Liver (tissue), 9 donors: ENCODE data around the gene TXLNA. TPM values are rescaled to one million over a fixed set of nuclear protein-coding genes. Genes with fewer than 3 reads are reported as not detected.

Source experiments
- DNase-seq: peaks from one replicate; pipeline ENCODE4 v3.0.0-alpha.2; 2017; ENCODE audit warnings: low spot score
- H3K27ac ChIP-seq, 2 donors: one replicate each; pipeline ENCODE4 v1.7.0; 2013; ENCODE audit warnings: inconsistent platforms in 2 of 2, low read length in 2 of 2, control low read depth in 1 of 2, low read depth in 1 of 2, mild to moderate bottlenecking in 1 of 2
- H3K27me3 ChIP-seq, 4 donors: one replicate each; pipeline versions ENCODE4 v1.6.1 to v1.7.0; 2013; ENCODE audit warnings: low read length in 3 of 4, inconsistent platforms in 1 of 4, mild to moderate bottlenecking in 1 of 4, moderate library complexity in 1 of 4; ENCODE audit not compliant: control insufficient read depth in 4 of 4, insufficient read depth in 4 of 4
- H3K36me3 ChIP-seq, 4 donors: one replicate each; pipeline versions ENCODE4 v1.6.1 to v1.7.0; 2013; ENCODE audit warnings: low read length in 3 of 4, mild to moderate bottlenecking in 3 of 4, low read depth in 1 of 4, moderate library complexity in 1 of 4; ENCODE audit not compliant: control insufficient read depth in 4 of 4, insufficient read depth in 3 of 4
- H3K4me1 ChIP-seq, 4 donors: one replicate each; pipeline versions ENCODE4 v1.6.1 to v1.7.0; 2013; ENCODE audit warnings: low read length in 3 of 4, mild to moderate bottlenecking in 3 of 4, moderate library complexity in 1 of 4; ENCODE audit not compliant: control insufficient read depth in 4 of 4, insufficient read depth in 4 of 4
- H3K4me3 ChIP-seq, 3 donors: one replicate each; pipeline versions ENCODE4 v1.6.1 to v1.7.0; 2013; ENCODE audit warnings: low read length in 3 of 3, control low read depth in 1 of 3, low read depth in 1 of 3, mild to moderate bottlenecking in 1 of 3
- H3K9ac ChIP-seq, 2 donors: one replicate each; pipeline ENCODE4 v1.7.0; 2013; ENCODE audit warnings: low read length in 2 of 2, mild to moderate bottlenecking in 2 of 2, moderate library complexity in 2 of 2, control low read depth in 1 of 2, low read depth in 1 of 2
- H3K9me3 ChIP-seq, 4 donors: one replicate each; pipeline versions ENCODE4 v1.6.1 to v1.7.0; 2013; ENCODE audit warnings: low read length in 3 of 4; ENCODE audit not compliant: control insufficient read depth in 4 of 4
- EGR1 ChIP-seq, 2 donors: IDR thresholded peaks; 2 replicates each; pipeline ENCODE4 v1.6.1; 2016 to 2018; ENCODE audit warnings: antibody characterized with exemption in 2 of 2, low read depth in 2 of 2
- FOXA1 ChIP-seq: IDR thresholded peaks from 2 replicates; pipeline ENCODE4 v1.6.1; 2016; ENCODE audit warnings: antibody characterized with exemption
- FOXA2 ChIP-seq: IDR thresholded peaks from 2 replicates; pipeline ENCODE4 v1.6.1; 2016; ENCODE audit warnings: antibody characterized with exemption
- GABPA ChIP-seq, 2 donors: IDR thresholded peaks in 1 of 2; conservative IDR thresholded peaks in 1 of 2; 2 replicates each; pipeline ENCODE4 v1.6.1; 2016; ENCODE audit warnings: antibody characterized with exemption in 2 of 2, mild to moderate bottlenecking in 1 of 2, moderate library complexity in 1 of 2
- HNF4G ChIP-seq: IDR thresholded peaks from 2 replicates; pipeline ENCODE4 v1.6.1; 2016; ENCODE audit warnings: antibody characterized with exemption
- JUND ChIP-seq, 2 donors: IDR thresholded peaks; 2 replicates each; pipeline ENCODE4 v1.6.1; 2016; ENCODE audit warnings: antibody characterized with exemption in 2 of 2
- NR2F2 ChIP-seq: IDR thresholded peaks from 2 replicates; pipeline ENCODE4 v1.6.1; 2016; ENCODE audit warnings: antibody characterized with exemption
- RXRA ChIP-seq, 2 donors: IDR thresholded peaks; 2 replicates each; pipeline ENCODE4 v1.6.1; 2017 to 2018; ENCODE audit warnings: antibody characterized with exemption in 2 of 2, mild to moderate bottlenecking in 1 of 2
- SP1 ChIP-seq: IDR thresholded peaks from 2 replicates; pipeline ENCODE4 v1.6.1; 2018; ENCODE audit warnings: antibody characterized with exemption, mild to moderate bottlenecking
- TAF1 ChIP-seq: conservative IDR thresholded peaks from 2 replicates; pipeline ENCODE4 v1.6.1; 2016; ENCODE audit warnings: antibody characterized with exemption, mild to moderate bottlenecking
- YY1 ChIP-seq: IDR thresholded peaks from 2 replicates; pipeline ENCODE4 v1.6.1; 2016; ENCODE audit warnings: antibody characterized with exemption, mild to moderate bottlenecking
- WGBS: extraction: QIAGEN DNeasy Blood & Tissue Kit; methylation state at CpG from one replicate; pipeline ENCODE4 v1.1.7; 2013; 5-methylcytosine and 5-hydroxymethylcytosine counted together
- polyA plus RNA-seq, 2 donors: library from polyadenylated mRNA; stranded (reverse) in 1 of 2; unstranded in 1 of 2; fragments of 200-250 nt in 1 of 2; fragments of >200 nt in 1 of 2; fragmentation: Nextera tagmentation in 1 of 2; extraction: Ambion mirVana in 1 of 2; gene quantifications; one replicate each; pipeline versions ENCODE4 v1.2.1 to v1.2.3, GENCODE V29; 2013 to 2015
- total RNA-seq, 2 donors: library from RNA; depleted of rRNA; stranded (reverse); fragments of >200 nt; gene quantifications; one replicate each; pipeline ENCODE4 v1.2.3, GENCODE V29; 2014
- TF ChIP-seq, protein P1 (sequence below): IDR thresholded peaks from 2 replicates; pipeline ENCODE4 v1.6.1; 2016; ENCODE audit warnings: antibody characterized with exemption
- TF ChIP-seq, protein P2 (sequence below): IDR thresholded peaks from 2 replicates; pipeline ENCODE4 v1.6.1; 2016; ENCODE audit warnings: antibody characterized with exemption
- TF ChIP-seq, protein P3 (sequence below): IDR thresholded peaks from 2 replicates; pipeline ENCODE4 v1.6.1; 2016; ENCODE audit warnings: antibody characterized with exemption
- donor health status: healthy.
- donor health status: healthy.
- donor health status: healthy.
- donor health status: healthy.
- donor health status: healthy.

The TXLNA gene
- total and polyA plus RNA-seq, 4 donors, result 17.9 to 46.7 (median 28.9) TPM

DNA sequence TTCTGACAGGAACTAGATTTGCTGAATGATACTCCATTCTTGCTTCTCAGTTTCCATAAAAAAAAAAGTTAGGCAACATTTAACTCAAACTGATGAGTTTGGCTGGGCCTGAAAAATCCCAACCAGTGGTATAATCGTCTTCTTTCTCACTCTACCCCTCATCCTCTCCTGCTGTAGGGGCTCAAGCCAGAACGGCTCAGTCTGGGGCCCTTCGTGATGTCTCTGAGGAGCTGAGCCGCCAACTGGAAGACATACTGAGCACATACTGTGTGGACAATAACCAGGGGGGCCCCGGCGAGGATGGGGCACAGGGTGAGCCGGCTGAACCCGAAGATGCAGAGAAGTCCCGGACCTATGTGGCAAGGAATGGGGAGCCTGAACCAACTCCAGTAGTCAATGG lies 1.6 kb downstream of the TXLNA start:
- H3K27ac ChIP-seq, result peak overlapping the region in 1 of 2 donors; percentile 87
- H3K9ac ChIP-seq, result peak overlapping the region in 1 of 2 donors; percentile 66
- H3K9me3 ChIP-seq, result no peaks in the 10 kb centered on the region
- H3K36me3 ChIP-seq, result peaks cover 4 to 19% (median 15%) of the 10 kb centered on the region in 4 donors
- H3K4me3 ChIP-seq, result peak overlapping the region in 2 of 3 donors; percentile 68 to 78
- TF ChIP-seq YY1 (no peak), FOXA1 (no peak), FOXA2 (no peak)
- TF ChIP-seq, protein P1, sequence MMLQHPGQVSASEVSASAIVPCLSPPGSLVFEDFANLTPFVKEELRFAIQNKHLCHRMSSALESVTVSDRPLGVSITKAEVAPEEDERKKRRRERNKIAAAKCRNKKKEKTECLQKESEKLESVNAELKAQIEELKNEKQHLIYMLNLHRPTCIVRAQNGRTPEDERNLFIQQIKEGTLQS, result no peak
- H3K4me1 ChIP-seq, result peaks cover 17 to 49% (median 38%) of the 10 kb centered on the region in 4 donors
- no peak for DNase-seq
- 86% methylated on average over 9 of the region's 9 CpGs for WGBS
- no peaks in the 10 kb centered on the region for H3K27me3 ChIP-seq

DNA sequence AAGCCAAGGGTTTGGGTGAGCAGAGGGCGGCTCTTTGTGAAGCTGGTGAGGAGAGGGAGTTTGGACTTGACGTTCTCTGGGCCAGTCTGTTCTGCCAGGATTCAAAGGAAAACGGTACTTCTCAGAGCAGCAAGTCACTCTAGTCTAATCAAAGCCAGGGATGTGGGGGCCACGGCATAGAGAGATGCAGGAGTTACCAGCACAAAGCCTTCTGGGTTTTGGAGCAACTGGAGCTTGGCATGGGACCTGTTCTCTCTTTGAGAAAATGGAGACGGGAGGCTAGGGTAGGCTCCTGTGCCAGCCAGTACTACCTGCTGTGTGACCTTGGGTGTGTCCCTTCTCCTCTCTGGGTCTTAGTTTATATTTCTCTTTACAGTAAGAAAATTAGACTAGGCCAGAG lies 2.1 kb downstream of the TXLNA start:
- whole genome bisulfite sequencing, result 83% methylated on average over 5 of the region's 5 CpGs
- no peak overlapping the region for H3K27ac ChIP-seq
- peaks cover 16 to 49% (median 36%) of the 10 kb centered on the region in 4 donors for H3K4me1 ChIP-seq

DNA sequence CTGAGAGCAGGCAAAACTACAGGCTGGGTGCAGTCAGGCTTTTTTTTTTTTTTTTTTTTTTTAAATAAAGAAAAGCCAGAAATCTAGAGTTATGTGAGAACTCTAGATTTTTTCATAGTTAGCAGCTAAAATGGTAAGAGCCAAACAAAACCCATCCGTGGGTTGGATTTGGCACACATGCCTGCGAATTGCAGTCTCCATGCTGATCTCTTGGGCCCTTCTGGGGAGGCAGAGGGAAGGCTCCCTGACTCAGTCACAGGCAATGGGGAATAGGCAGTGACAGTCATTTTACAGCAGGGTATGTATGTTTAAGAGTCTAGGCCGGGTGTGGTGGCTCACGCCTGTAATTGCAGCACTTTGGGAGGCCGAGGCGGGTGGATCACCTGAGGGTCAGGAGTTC lies 2.6 kb downstream of the TXLNA start:
- peaks cover 16 to 45% (median 33%) of the 10 kb centered on the region in 4 donors for H3K4me1 ChIP-seq
- peaks cover 4 to 23% (median 21%) of the 10 kb centered on the region in 4 donors for H3K36me3 ChIP-seq
- TF ChIP-seq GABPA (IDR thresholded peaks at IDR 0.05 in 1 of 2, conservative IDR thresholded peaks at IDR 0.05 in 1 of 2) (no peak), EGR1 (IDR thresholded peaks at IDR 0.05; ENCODE audit: low read depth in 2 of 2) (no peak), SP1 (no peak), FOXA1 (no peak), HNF4G (no peak), YY1 (no peak), JUND (IDR thresholded peaks at IDR 0.05) (no peak)
- TF ChIP-seq, protein P2, sequence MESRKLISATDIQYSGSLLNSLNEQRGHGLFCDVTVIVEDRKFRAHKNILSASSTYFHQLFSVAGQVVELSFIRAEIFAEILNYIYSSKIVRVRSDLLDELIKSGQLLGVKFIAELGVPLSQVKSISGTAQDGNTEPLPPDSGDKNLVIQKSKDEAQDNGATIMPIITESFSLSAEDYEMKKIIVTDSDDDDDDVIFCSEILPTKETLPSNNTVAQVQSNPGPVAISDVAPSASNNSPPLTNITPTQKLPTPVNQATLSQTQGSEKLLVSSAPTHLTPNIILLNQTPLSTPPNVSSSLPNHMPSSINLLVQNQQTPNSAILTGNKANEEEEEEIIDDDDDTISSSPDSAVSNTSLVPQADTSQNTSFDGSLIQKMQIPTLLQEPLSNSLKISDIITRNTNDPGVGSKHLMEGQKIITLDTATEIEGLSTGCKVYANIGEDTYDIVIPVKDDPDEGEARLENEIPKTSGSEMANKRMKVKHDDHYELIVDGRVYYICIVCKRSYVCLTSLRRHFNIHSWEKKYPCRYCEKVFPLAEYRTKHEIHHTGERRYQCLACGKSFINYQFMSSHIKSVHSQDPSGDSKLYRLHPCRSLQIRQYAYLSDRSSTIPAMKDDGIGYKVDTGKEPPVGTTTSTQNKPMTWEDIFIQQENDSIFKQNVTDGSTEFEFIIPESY, result no peak
- TF ChIP-seq, protein P3, sequence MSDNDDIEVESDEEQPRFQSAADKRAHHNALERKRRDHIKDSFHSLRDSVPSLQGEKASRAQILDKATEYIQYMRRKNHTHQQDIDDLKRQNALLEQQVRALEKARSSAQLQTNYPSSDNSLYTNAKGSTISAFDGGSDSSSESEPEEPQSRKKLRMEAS, result no peak
- TF ChIP-seq, protein P1, result no peak
- DNase-seq, result no peak
- 89% methylated on average over 6 of the region's 6 CpGs for WGBS
- H3K4me3 ChIP-seq, result no peak overlapping the region
- no peaks in the 10 kb centered on the region for H3K9me3 ChIP-seq
- no peaks in the 10 kb centered on the region for H3K27me3 ChIP-seq
- no peak overlapping the region for H3K27ac ChIP-seq
- no peak overlapping the region for H3K9ac ChIP-seq

More for the DNA sequence above, 2.1 kb downstream of the TXLNA start:
- no peak overlapping the region for H3K9ac ChIP-seq
- no peaks in the 10 kb centered on the region for H3K27me3 ChIP-seq
- peaks cover 4 to 21% (median 19%) of the 10 kb centered on the region in 4 donors for H3K36me3 ChIP-seq
- DNase-seq, result no peak
- TF ChIP-seq SP1, result no peak
- no peak for TF ChIP-seq NR2F2
- TF ChIP-seq RXRA (IDR thresholded peaks at IDR 0.05), result no peak
- TF ChIP-seq, protein P3, result no peak
- no peak for TF ChIP-seq FOXA1
- TF ChIP-seq, protein P2, result no peak
- no peak for TF ChIP-seq TAF1
- no peak for TF ChIP-seq YY1
- no peak for TF ChIP-seq JUND (IDR thresholded peaks at IDR 0.05)
- no peaks in the 10 kb centered on the region for H3K9me3 ChIP-seq
- H3K4me3 ChIP-seq, result no peak overlapping the region
